Measurements from ENCODE around the gene NHLH1. TPM values are rescaled to one million over a fixed set of nuclear protein-coding genes. Genes with fewer than 3 reads are reported as not detected.

The NHLH1 gene
- total RNA-seq, 2 donors from 2014 or later: 0.14 TPM; not detected in 1

DNA sequence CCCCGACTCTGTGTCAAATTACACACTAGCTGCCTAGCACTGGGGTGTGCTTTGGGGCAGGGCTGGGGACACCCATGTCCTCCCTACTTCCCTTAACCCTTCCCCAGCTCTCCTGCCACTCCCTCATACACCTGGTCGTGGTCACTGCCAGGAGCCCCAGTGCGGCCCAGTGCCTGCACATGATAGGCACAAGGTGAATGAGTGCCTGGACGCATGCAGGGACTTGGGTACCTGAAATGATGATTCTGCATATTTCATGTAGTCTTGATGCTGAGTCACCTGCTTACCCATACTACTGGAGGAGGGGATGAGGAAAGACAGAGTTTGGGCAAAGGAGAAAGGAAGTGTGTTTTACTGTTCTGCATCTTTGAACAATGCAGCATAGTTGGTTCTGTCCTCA lies 32.0 kb downstream of the NHLH1 start:
- Histone ChIP-seq H3K36me3 (no peaks in the 10 kb centered on the region), H3K4me1 (ENCODE audit: control insufficient read depth in 1 of 2, low read depth in 2 of 2) (peaks cover 6 to 13% of the 10 kb centered on the region in 2 donors), H3K27me3 (replicated peaks; ENCODE audit: insufficient read depth) (peaks cover under 1% of the 10 kb centered on the region), H3K27ac (no peak overlapping the region), H3K9me3 (no peaks in the 10 kb centered on the region), H3K4me3 (no peak overlapping the region)
- TF ChIP-seq, protein P1, sequence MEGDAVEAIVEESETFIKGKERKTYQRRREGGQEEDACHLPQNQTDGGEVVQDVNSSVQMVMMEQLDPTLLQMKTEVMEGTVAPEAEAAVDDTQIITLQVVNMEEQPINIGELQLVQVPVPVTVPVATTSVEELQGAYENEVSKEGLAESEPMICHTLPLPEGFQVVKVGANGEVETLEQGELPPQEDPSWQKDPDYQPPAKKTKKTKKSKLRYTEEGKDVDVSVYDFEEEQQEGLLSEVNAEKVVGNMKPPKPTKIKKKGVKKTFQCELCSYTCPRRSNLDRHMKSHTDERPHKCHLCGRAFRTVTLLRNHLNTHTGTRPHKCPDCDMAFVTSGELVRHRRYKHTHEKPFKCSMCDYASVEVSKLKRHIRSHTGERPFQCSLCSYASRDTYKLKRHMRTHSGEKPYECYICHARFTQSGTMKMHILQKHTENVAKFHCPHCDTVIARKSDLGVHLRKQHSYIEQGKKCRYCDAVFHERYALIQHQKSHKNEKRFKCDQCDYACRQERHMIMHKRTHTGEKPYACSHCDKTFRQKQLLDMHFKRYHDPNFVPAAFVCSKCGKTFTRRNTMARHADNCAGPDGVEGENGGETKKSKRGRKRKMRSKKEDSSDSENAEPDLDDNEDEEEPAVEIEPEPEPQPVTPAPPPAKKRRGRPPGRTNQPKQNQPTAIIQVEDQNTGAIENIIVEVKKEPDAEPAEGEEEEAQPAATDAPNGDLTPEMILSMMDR (IDR thresholded peaks at IDR 0.05): no peak
- DNase-seq (ENCODE audit: low spot score) (no peak), ATAC-seq (ENCODE audit: insufficient number of reproducible peaks, low FRiP score, low read depth) (no peak)

DNA sequence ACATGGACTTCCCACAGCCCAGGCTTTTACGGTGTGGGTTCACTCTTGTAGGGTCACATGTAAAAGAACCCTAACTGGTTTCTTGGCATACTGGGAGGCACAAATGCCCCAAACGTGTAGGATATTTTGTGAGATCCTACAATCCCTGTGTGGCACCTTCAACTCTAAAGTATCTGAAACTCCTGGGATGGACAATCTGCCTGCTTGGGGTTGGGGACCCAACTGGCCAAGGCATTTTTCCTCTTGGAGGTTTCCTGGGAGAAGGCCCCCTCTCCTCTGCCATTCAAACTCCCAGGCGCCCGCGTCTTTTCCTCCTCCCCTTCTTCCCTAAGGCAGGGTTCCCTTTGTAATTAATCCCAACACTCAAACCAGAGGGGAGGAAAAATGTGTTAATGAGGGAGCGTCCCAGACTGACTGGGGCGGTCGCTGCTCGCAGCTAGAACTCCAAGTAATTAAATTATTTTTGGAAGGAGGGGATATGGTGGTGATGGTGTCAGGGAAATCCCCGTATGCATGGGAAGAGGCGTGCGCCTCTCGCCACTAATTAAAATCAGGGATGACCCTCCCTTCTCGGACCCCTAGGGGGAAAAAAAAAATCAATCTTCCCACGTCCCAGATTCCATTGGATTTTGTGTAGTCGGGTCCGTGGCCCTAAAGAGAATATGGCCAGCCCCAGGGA lies 32.8 kb downstream of the NHLH1 start:
- DNase-seq (ENCODE audit: low spot score) (no peak), ATAC-seq (ENCODE audit: insufficient number of reproducible peaks, low FRiP score, low read depth) (no peak)
- H3K4me1 ChIP-seq (ENCODE audit: control insufficient read depth in 1 of 2, low read depth in 2 of 2): peaks cover 6 to 13% of the 10 kb centered on the region in 2 donors
- no peaks in the 10 kb centered on the region for H3K36me3 ChIP-seq
- no peak overlapping the region for H3K27ac ChIP-seq
- TF ChIP-seq, protein P1 (IDR thresholded peaks at IDR 0.05): no peak
- H3K4me3 ChIP-seq: peak overlapping the region; percentile 74
- H3K27me3 ChIP-seq (replicated peaks; ENCODE audit: insufficient read depth): no peaks in the 10 kb centered on the region
- no peaks in the 10 kb centered on the region for H3K9me3 ChIP-seq

DNA sequence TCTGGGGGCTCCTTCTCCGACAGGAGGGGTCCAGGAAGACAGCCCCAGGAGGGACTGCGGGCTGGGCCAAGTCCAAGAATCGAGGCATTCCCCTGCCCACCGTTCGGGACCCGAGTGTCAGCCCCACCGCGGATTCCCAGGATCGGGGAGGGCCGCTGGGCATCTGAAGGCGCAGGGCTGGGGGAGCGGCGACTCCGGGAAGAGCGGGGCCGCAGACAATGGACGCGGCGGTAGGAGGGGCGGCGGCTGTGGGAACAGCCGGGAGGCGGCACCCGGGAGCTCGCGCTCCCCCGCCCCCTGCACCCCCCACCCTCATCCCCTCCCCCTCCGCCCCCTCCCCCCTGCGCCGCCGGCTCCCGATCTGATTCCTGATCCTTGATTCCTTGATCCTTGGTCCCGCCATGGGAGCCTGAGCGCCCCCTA lies 33.4 kb downstream of the NHLH1 start, which contains the start of gene VANGL2:
Gene VANGL2, plus strand, starts transcription at position 342 of the 423 bp plus-strand sequence. CDS start 15,274 bp downstream, outside the sequence.
- TF ChIP-seq, protein P1 (IDR thresholded peaks at IDR 0.05): no peak
- peaks cover 6 to 13% of the 10 kb centered on the region in 2 donors for H3K4me1 ChIP-seq (ENCODE audit: control insufficient read depth in 1 of 2, low read depth in 2 of 2)
- peak within 1 kb of the TSS; percentile 74 for H3K4me3 ChIP-seq
- no peaks in the 10 kb centered on the region for H3K27me3 ChIP-seq (replicated peaks; ENCODE audit: insufficient read depth)
- ATAC-seq (ENCODE audit: insufficient number of reproducible peaks, low FRiP score, low read depth) (no peak), DNase-seq (ENCODE audit: low spot score) (no peak)
- H3K36me3 ChIP-seq: no peaks in the 10 kb centered on the region
- H3K27ac ChIP-seq: no peak within 1 kb of the TSS
- no peaks in the 10 kb centered on the region for H3K9me3 ChIP-seq

DNA sequence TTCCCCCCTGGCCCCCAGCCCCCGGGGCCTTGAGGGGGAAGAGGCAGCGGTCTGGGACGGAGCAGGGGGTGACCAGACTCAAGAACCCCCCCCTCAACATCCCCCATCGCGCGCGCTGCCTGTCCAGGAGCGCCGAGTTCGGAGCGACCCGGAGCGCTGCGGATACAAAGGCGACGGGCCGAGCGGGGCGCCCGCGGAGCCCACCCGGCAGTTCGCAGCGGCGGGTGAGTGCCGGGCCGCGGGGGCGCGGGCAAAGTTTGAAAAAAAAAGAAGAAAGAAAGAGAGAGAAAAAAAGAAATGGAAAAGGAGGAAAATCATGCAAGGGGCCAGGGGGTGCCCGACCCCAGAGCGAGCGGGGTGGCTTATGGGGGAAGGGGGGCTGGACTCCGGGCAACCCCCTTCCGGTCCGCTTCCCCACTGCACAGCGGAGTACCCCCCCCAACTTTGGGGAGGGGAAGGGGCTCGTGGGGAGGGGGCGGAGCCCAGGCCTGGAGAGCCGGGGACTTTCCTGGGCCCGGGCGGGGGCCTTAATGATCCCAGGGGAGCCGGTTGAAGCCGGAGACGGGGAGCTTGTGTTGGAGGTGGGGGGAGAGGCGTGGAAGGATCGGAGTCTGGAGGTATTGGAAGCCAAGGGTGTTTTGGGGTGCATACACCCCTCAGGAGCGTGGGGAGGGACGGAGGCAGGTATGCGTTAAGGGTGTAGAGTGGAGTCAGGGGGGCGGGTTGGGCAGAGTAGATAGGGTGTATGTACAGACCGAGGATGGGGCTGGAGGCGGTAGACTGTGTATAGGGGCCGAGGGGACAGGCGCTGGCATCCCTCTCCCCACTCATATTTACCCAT lies 34.0 kb downstream of the NHLH1 start:
- H3K9me3 ChIP-seq: no peaks in the 10 kb centered on the region
- no peak overlapping the region for H3K27ac ChIP-seq
- ATAC-seq (ENCODE audit: insufficient number of reproducible peaks, low FRiP score, low read depth): no peak
- H3K27me3 ChIP-seq (replicated peaks; ENCODE audit: insufficient read depth): no peaks in the 10 kb centered on the region
- no peaks in the 10 kb centered on the region for H3K36me3 ChIP-seq
- peaks cover 6 to 13% of the 10 kb centered on the region in 2 donors for H3K4me1 ChIP-seq (ENCODE audit: control insufficient read depth in 1 of 2, low read depth in 2 of 2)
- no peak for DNase-seq (ENCODE audit: low spot score)
- TF ChIP-seq, protein P1 (IDR thresholded peaks at IDR 0.05): no peak
- H3K4me3 ChIP-seq: peak overlapping the region; percentile 74

DNA sequence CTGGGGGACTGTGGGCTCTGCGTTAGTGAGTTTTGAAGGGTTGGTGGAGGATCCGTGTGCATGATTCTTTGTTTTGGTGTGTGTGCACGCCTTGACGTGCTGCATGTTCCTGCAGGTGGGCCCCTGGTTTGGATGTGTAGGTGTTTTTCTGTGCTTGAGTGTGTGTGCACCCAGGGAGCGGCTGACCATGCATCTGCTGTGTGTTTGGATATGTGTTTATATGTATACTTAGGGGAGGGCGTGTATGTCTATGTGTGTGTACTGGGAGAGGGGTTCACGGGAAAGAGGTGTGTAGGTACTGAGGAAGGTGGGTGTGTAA lies 34.6 kb downstream of the NHLH1 start:
- Histone ChIP-seq H3K4me1 (ENCODE audit: control insufficient read depth in 1 of 2, low read depth in 2 of 2) (peaks cover 6 to 13% of the 10 kb centered on the region in 2 donors), H3K4me3 (no peak overlapping the region), H3K9me3 (no peaks in the 10 kb centered on the region), H3K27me3 (replicated peaks; ENCODE audit: insufficient read depth) (no peaks in the 10 kb centered on the region), H3K27ac (no peak overlapping the region), H3K36me3 (no peaks in the 10 kb centered on the region)
- TF ChIP-seq, protein P1 (IDR thresholded peaks at IDR 0.05): no peak
- ATAC-seq (ENCODE audit: insufficient number of reproducible peaks, low FRiP score, low read depth) (no peak), DNase-seq (ENCODE audit: low spot score) (no peak)
